Activated CD4-positive, alpha-beta T cell treated with anti-CD3 and anti-CD28 coated beads, Interleukin-2, amount 50 U/mL, for 48 hours (primary cell): ENCODE results near the gene PYGL.
"Not testable (repeated sequence)": the region's sequence is repeated elsewhere in the genome, so short reads cannot be mapped to it uniquely, and the experiment has no call there.

Source experiments
- DNase-seq, 2 experiments: peaks; one replicate each; pipeline ENCODE4 v3.0.0-alpha.2; 2020

The PYGL gene

DNA sequence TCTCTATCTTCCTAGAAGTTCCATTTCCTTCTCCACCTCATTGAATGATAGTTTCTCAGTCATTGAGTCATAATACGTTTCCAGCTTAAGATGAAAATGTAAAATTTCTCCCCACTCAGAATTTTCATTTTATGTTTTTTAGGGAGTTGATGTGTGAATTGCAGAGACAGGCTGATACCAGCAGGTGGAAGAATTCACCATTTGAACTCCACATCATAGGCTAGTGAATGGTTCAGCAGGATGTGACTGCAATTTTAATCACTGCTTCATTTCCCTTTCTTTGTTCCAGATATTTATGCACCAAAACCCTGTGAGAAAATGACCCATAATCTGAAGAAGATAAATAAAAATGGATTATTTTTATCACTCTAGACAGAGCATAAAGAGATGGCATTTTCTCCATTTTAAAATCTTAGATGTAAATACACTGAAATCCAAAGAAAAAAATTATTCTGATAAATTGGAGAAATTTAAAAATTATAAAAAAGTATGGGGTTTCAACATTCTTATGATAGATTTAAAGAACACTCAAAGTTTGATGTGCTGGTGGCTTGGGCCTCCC, 10.6 kb upstream of the PYGL start:
- no peak for DNase-seq

DNA sequence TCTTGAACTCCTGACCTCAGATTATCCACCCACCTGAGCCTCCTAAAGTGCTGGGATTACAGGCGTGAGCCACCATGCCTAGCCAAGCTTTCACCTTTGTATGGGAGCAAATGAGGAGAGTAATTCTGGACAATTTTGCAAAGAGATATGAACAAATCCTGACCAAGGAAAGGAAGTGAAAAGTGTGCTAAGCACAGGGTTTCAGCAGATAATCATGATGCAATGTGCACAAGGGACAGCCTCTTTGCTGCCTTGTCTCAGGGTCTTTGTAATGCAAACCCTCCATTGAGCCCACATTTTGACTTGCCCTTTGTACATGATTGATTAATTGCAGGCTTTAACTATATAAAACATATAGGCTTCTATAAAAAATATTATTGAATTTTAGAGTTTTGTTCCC, 9.2 kb upstream of the PYGL start:
- DNase-seq = no peak

DNA sequence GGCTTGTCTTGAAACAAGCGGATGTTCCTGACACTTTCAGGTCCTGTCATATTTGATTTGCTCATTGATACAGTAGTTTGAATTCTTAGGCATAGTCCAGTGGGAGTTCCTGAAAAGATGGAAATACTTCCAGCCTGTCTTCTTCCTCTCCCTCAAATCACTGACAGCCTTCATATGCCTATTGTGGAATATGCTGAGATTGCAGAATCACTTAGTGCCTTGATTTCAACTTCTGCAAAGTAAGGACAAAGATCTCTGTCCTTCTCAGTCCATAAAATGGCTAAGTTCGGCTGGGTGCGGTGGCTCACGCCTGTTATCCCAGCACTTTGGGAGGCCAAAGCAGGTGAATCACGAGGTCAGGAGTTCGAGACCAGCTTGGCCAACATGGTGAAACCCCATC, 6.7 kb upstream of the PYGL start:
- DNase-seq = no peak

DNA sequence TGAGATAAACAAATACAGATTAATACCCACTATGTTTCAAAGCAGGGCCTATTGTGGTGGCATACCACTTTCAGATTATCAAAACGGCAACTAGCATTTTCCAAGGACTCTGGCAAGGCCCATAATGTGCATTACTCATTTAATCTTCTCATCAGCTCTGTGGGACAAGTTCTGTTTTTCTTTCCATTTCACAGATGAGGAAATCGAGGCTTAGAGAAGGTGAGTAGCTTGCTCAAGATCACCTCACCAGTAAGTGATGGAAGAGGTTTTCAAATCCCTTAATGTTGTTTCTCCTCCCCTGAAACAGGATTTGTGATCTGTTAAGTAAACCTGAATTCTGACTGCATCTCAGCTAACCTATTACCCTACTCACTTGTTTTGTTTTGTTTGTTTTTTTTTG, 3.9 kb upstream of the PYGL start:
- no peak for DNase-seq

DNA sequence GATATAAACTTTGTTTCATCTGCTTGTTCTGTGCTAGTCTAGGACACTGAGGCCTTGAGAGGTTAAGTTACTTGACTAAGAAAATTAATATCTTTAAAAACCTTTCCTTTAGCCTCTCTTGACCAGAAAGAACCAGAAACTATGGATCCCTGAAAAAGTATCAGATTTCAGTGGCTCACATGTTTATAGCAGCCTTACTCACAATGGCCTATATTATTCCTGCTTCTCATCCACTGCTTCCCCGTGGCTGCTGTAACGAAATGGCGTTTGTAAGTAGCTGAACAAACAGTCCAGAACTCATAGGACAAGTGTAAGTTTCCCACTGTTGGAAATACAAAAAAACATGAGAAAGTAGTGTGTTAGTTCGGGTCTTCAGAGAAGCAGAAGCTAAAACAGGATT, 3.2 kb upstream of the PYGL start:
- no peak for DNase-seq

DNA sequence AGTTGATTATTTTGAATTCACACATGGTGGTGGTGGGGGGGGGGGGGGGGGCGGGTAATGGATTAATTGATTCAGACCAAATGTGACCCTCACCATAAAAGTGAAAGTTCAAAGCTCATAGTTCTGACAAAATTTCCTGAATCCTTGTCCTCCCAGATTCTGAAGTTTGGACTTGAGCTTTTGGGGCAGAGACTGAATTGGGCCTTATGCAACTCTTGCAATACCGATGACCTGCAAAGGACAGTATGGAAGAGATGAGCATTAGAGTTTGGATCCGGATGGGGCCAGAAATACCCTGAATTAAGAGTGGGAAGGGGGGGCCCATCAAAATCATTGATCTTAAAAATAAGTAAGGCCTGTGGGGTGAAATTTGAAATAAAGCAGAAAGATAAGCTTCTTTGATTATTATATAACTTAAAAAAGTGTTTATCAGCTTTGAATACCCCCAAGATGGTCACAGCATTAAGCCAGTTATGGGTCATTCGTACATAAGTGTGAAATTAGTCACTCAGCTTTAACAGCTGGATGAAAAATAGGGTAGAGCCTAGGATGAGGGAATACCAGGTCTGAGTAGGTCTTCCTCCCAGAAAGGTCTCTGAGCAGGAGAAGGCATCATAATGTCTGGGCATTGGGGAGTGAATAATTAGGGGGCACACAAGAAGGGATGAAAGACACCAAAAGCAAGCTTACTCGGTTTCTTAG, 2.1 kb upstream of the PYGL start:
- DNase-seq = no peak

DNA sequence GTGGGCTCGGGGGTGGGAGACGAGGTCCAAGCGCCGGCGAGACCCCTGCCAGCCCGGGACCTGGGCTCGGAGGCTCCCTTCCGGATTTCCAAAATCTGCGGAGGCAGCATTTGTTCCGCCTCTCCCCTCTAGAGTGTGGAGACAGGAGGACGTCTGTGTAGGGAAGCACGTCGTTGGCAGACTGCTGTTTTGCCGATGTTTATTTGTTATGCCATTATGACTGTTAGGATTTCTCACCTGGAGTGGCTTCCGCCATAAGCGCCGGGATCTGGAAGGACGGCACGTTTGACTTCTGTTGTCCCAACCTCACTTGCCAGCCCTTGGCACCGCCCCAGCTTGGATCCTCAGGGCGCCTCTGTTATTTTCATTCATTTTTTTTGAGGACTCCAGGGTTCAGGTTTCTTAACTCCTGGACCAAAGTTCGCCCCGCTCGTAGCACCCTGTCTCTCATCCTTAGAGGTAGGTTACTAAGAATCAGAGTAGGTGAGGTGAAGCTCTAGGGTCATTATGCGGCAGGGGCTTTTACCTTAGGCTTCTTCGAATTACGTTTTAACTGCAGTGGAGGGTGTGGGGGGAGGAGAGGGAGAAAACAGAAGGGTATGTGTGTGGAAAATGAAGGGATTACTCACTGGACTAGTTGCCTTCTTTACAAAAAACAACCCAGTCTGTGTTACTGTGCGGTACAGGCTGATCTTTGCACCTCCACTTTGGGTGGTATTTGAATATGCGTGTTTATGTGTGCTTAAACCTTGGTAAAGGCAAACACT, 547 bp upstream of the PYGL start:
- peak; percentile 17 to 25 for DNase-seq

DNA sequence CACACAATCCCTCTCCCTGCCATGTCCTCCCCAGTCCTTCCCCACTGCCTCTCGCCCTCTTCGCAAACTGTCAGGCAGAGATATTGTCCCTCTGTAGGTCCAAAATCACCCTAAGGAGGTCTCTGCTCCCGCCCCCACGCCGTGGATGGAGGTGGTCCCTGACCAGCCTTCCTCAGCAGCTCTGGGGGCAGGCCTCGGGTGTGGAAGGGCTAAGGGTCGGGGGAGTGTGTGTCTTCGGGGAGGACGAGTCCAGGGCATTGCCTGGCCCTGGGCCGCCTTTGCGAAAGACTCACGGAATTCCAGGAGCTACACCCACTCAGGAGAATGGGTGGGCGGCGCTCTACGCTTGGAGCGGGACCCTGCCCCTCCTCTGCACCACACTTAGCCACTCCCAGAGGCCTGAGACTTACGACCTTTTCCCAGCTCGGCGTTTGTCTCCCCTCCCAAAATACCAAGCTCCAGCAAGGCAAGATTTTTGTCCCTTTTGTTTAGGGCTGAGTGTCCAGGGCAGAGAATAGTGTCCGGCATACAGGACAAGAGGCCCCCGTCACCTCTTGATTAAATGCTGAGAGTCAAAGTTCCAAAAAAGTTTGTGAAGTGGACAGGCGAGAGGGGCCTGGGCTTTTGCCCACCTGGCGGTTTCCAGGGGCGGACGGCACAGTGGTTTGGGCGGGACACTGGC, 881 bp downstream of the PYGL start:
- DNase-seq = no peak

DNA sequence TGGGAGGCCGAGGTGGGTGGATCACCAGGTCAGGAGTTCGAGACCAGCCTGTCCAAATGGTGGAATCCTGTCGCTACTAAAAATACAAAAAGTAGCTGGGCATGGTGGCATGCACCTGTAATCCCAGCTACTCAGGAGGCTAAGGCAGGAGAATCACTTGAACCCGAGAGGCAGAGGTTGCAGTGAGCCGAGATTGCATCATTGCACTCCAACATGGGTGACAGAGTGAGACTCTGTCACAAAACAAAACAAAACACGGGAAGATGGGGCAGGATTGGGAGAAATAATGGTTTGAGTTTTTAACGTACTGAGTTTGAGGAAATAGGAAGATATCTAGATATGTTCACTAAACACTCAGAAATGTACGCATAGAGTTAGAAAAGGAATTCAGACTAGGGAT, 2.6 kb downstream of the PYGL start:
- DNase-seq = not testable (repeated sequence)

DNA sequence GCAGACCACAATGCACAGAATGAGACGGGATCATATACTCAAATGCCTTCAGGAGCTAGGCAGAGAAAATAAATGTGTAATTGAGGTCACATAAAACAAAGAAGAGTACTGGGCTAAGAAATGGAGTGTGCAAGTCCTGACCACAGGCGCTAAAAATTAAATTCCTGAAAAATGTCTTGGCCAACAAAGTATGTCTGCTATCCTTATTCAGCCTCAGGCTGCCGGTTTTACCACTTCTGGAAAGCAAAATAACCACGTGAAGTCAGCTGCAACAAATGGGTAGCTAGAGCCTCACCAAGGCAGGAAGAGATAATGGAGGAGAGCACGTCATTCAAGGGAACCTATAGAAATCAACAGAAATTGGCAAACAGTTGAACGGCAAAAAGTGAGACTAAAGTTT, 3.1 kb downstream of the PYGL start:
- DNase-seq = no peak

DNA sequence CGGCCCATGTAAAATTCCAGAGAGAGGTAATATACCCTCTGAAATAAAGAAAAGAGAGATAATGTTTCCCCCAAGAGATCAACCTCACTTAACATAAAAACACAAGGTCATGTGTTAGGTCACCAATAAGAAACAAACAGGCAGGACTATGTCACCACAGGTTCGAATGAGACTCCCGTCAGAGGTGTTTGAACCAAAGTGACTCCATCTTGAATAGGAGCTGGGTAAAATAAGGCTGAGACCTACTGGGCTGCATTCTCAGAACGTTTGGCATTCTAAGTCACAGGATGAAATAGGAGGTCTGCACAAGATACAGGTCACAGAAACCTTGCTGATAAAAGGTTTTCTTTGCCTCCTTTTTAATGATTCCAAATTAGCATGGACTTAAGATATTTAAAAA, 6.5 kb downstream of the PYGL start:
- no peak for DNase-seq

DNA sequence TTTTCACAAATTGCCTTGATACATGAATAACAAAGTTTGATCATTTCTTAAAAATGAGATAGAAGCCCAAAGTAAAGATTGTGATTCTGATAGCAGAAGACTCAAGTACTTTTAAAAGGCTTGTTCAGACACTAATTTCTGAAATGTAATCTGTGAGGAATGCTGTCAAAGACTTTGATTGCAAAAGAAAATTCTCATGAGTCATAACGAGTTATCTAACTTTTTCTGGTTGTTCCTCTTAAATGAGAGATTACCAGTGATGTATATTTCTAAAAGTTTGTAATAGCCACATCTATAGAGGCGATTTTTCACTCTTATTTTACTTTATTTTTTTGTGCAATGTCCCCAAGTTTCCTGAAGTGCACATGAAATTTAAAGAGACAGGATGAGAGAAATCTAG, 7.0 kb downstream of the PYGL start:
- DNase-seq = no peak

DNA sequence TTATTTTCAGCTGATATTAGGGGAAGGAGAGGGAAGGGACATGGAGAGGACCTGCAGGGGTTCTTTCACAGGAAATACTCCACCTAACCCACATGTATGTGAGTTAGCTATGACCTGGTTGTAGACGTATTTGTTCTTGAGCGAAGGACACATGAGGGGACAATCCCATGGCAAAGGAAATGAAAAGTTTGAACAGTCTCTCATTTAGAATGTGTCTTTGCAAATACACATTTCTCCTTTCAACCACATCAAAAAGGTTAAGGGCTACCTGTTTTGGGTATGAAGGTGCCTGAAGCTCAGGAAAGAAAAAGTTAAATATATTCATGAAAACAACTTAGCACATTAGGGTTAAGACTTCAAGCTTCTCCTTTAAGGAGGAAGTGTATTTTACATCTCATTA, 7.4 kb downstream of the PYGL start:
- no peak for DNase-seq

DNA sequence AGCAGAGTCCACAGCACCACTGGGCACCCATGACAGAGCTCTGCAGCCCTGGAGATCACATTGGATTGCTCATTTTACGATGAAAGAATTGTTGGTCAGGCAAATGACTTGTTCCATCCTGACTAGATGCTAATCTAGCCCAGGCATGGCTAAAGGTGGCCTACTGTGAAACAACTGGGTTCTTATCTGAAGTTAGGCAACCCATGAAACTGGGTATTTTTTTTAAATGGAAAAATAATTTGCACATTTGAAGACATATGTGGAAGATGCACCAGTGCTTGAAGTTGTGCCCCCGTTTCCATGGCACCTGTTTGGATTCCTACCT, 8.3 kb downstream of the PYGL start:
- DNase-seq = no peak

DNA sequence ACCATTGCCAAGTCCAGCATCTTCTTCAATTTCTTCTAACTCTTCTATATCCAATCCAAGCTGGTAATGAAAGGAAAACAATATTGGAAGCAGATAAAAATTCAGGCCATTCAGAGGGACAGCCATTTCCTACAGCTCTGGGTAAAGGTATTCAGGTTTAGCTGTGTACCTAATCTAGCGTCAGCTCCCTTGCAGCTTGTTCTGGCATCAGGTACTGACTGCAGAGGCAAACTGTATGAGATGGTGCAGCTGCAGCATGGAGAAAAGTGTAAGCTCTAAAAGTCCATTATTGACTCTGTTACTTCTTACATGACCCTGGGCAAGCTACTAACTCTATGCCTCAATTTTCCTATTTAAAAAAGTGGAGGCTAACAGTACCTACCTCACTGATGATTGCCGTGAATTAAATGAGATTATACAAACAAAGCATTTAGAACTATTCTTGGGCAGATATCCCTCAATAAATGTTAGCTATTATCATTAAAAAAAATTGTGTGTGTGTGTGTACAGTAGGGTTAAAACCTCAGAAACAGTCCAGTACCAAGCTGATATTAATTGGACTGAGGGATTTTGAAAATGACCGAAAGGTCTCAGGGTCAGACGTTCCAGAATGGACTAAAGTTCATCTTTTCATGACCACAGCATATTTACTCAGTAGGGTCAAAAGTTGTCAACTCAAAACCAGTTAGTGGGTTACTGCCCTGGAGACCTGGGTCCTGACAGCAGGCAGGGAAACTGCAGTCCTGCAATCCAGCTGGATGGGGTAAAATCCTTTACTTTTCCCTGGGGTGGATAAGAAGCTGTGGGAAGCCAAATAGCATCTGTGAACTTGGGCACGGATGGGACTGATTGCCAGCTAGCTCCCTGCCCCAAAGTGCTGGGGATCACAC, 8.9 kb downstream of the PYGL start:
- DNase-seq = no peak

DNA sequence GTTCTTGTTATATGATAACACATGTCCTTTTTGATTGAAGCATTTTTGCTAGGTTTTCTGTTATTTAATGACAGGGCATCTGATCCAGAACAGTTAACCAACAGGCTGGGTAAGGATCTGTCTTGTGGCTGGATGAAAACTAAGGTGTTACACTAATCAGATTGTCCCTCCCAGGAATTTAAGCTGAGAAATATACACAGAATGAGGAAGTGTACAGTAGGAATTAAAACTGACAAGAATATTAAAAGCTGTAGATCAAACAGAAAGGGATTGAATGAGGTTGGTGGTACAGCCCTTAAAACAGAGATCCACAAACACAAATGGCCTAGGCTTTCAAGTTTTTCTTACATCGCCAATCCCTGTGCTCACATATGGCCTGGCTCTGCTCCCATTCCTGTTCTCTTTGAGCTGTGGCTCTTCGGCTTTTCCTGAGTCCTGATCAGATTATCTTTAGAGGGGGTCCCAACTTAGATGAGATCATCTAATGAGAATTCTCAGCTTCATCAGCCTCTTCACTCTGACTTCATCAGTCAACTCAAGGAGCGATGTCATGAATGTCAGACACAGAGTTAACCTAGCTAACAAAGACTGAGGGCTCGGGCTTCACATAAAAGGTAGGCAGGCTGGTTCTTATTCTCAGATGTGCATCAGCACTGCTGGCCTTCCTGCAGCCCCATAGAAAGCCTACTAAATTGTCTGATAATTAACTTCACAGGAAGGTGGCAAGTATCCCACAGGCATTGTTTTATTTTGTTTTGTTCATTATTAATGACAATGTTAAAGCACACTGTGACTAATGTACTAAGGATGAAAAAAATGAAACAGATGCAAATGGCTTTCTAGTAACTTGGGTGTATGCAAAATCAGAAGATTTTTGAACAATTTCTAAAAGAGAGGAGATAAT, 11.4 kb downstream of the PYGL start:
- no peak for DNase-seq

DNA sequence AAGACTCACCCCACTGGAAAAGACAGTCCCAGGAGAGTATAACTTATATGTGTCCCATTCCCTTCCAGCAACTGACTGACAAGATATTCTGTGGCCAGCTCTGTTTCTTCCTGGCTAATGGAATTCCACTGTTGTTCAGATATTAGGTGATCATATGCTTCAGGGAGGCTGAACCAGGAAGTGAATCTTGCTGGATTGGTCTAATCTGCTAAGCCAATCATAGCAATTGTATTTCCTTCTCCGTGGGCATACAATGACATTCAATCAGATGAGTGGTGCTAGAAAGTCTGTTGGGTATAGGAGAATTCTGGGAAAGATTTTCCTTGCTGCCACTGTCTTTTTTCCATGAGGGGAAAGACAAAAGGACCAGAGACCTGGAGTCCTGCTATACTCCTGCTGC, 12.1 kb downstream of the PYGL start:
- DNase-seq = no peak

DNA sequence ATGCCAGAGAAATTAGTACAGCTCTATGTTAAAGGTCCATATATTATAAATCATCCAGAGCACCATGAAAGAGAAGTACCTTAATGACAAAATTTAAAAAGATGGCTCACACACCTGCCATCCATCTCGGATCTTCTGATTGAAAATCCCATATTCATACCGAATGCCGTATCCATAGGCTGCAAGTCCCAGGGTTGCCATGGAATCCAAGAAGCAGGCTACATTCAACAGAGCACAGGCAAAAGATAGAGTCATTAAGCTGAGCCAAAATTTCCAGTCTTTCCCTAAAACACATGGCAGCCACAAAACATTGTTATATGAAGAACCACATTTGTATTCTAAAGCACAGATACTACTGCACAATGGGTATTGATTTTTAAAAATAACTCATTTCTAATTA, 12.7 kb downstream of the PYGL start:
- DNase-seq = no peak

DNA sequence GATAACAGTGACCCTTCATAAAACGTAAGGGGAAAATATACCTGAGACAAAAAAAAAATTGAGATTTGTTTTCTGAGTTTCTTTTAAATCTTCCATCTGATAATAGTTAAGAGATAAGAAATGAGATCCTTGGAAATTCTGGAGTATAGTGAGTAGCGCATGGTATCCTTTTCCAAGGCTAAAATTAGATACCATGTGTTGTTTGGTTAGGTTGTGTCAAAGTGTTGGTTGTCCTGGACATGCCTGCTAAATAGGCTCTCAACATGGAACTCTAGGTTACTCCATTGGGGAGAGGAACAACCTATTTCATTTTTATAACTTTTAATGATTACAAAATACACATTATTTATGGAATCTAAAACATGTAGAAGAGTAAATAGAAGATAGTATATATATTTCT, 14.8 kb downstream of the PYGL start:
- DNase-seq = no peak

DNA sequence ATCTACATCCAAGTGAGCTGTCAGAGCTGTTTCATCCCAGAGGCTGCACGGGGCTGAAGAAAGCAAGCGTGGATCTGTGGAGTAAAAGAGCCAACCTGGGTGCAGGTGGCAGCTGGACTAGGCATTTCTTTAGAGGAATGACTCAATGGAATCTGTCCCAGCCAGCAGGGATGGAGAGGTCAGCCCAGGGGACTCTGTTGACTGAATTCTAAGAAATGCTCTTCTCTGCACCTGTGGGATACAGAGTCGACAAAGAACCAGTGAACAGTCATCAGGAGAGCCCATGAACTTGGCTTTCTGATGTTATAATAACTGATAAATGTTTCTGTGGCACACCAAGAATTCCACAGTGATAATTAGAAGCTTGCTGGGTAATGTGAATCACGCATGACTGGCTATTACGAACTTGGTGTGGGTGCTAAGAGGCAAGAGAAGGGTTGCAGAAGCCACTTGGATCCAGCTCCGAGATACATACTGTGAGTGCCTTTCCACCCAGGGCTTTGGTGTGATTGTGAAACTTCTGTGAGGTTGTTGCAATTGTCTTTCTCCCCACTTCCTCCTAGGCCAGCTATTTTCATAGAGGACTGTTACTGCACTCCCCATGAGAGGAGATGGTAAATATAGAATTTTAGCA, 16.2 kb downstream of the PYGL start:
- no peak for DNase-seq

DNA sequence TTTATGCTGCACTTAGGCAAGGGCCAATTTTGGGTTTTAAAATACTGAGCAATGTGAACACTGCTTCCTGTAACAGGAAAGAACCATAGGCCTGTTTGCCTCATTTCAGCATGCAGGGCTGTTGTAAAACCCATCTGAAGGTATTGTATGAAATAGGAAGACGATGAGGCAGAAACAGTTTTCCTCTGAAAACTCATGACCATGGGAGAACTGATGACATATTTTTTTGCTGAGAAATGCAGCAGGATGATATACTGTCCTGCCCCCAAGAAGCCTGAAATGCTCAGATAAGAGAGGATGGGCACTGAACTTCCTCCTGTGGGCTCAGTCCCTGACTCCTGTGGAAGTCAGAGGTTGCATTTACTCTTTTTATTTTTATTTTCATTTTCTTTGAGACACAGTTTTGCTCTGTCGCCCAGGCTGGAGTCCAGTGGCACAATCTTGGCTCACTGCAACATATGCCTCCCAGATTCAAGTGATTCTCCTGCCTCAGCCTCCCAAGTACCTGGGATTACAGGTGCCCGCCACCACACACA, 17.4 kb downstream of the PYGL start:
- DNase-seq = no peak
